Immature natural killer cell (primary cell): ENCODE measurements around the gene GALNT7. TPM values are rescaled to one million over a fixed set of nuclear protein-coding genes. Genes with fewer than 3 reads are reported as not detected.

Experiments
- DNase-seq, 3 donors: peaks; one replicate each; pipeline ENCODE4 v3.0.0; 2022; ENCODE audit warnings: mixed read lengths in 1 of 3
- H3K27ac Mint-ChIP-seq, 6 donors: one replicate each; pipeline ENCODE4 v1.8.0; 2020; ENCODE audit warnings: mixed read lengths in 6 of 6, mild to moderate bottlenecking in 5 of 6, inconsistent platforms in 4 of 6, moderate library complexity in 3 of 6
- H3K27me3 Mint-ChIP-seq, 3 donors: one replicate each; pipeline ENCODE4 v1.8.0; 2020 to 2021; ENCODE audit warnings: low read depth in 3 of 3, mild to moderate bottlenecking in 3 of 3, mixed read lengths in 3 of 3, moderate library complexity in 3 of 3, inconsistent platforms in 1 of 3
- H3K36me3 Mint-ChIP-seq, 3 donors: one replicate each; pipeline ENCODE4 v1.8.0; 2020; ENCODE audit warnings: mixed read lengths in 3 of 3, inconsistent platforms in 2 of 3, mild to moderate bottlenecking in 2 of 3
- H3K4me1 Mint-ChIP-seq, 2 donors: one replicate each; pipeline ENCODE4 v1.8.0; 2020; ENCODE audit warnings: inconsistent platforms in 2 of 2, mild to moderate bottlenecking in 2 of 2, mixed read lengths in 2 of 2, moderate library complexity in 1 of 2
- H3K4me3 Mint-ChIP-seq, 5 donors: one replicate each; pipeline ENCODE4 v1.8.0; 2020; ENCODE audit warnings: mild to moderate bottlenecking in 5 of 5, mixed read lengths in 5 of 5, inconsistent platforms in 3 of 5, moderate library complexity in 3 of 5
- H3K9me3 Mint-ChIP-seq, 6 donors: one replicate each; pipeline ENCODE4 v1.8.0; 2020; ENCODE audit warnings: mild to moderate bottlenecking in 6 of 6, mixed read lengths in 6 of 6, inconsistent platforms in 4 of 6, moderate library complexity in 3 of 6
- polyA plus RNA-seq, 3 donors: library from polyadenylated mRNA; unstranded; fragments of 300-500 nt; fragmentation: Illumina TruSeq; gene quantifications; one replicate each; pipeline ENCODE4 v1.2.3, GENCODE V29; 2021

GALNT7 gene
- polyA plus RNA-seq, 3 donors from 2014 or later, result 6.8 to 9.9 (median 6.9) TPM

GRCh38 chr4:173273941-173274340 is 105.3 kb downstream of the GALNT7 start:
- peaks cover 5 to 9% (median 7%) of the 10 kb centered on the region in 3 donors for H3K36me3 Mint-ChIP-seq
- H3K9me3 Mint-ChIP-seq, result no peaks in the 10 kb centered on the region
- H3K27ac Mint-ChIP-seq, result no peak overlapping the region
- H3K4me1 Mint-ChIP-seq, result peaks cover 10 to 25% of the 10 kb centered on the region in 2 donors
- no peaks in the 10 kb centered on the region for H3K27me3 Mint-ChIP-seq
- DNase-seq, result no peak
- no peak overlapping the region for H3K4me3 Mint-ChIP-seq

- Mint-ChIP-seq H3K36me3 (peaks cover 7 to 11% (median 10%) of the 10 kb centered on the region in 3 donors), H3K4me1 (peaks cover 6 to 20% of the 10 kb centered on the region in 2 donors), H3K4me3 (no peak overlapping the region), H3K27me3 (no peaks in the 10 kb centered on the region), H3K27ac (no peak overlapping the region), H3K9me3 (no peaks in the 10 kb centered on the region)
- DNase-seq, result no peak
Observed at GRCh38 chr4:173274744-173275143, 106.1 kb downstream of the GALNT7 start.

- peaks cover 6 to 18% of the 10 kb centered on the region in 2 donors for H3K4me1 Mint-ChIP-seq
- H3K36me3 Mint-ChIP-seq, result peaks cover 10 to 11% (median 10%) of the 10 kb centered on the region in 3 donors
- H3K27me3 Mint-ChIP-seq, result no peaks in the 10 kb centered on the region
- H3K9me3 Mint-ChIP-seq, result no peaks in the 10 kb centered on the region
- no peak overlapping the region for H3K4me3 Mint-ChIP-seq
- no peak overlapping the region for H3K27ac Mint-ChIP-seq
- DNase-seq, result no peak
Observed at GRCh38 chr4:173275150-173275549, 106.5 kb downstream of the GALNT7 start.

- Mint-ChIP-seq H3K4me1 (peaks cover 6 to 13% of the 10 kb centered on the region in 2 donors), H3K27me3 (no peaks in the 10 kb centered on the region), H3K27ac (no peak overlapping the region), H3K4me3 (no peak overlapping the region), H3K36me3 (peaks cover 19 to 24% (median 24%) of the 10 kb centered on the region in 3 donors), H3K9me3 (peaks cover 0 to 10% (median 4%) of the 10 kb centered on the region in 6 donors)
- no peak for DNase-seq
Observed at GRCh38 chr4:173277340-173277739, 108.7 kb downstream of the GALNT7 start.

GRCh38 chr4:173280998-173281397 is 112.4 kb downstream of the GALNT7 start:
- no peaks in the 10 kb centered on the region for H3K27me3 Mint-ChIP-seq
- H3K9me3 Mint-ChIP-seq, result peaks cover 8 to 46% (median 33%) of the 10 kb centered on the region in 6 donors
- DNase-seq, result no peak
- H3K27ac Mint-ChIP-seq, result no peak overlapping the region
- H3K4me1 Mint-ChIP-seq, result peaks cover 0 to 5% of the 10 kb centered on the region in 2 donors
- no peak overlapping the region for H3K4me3 Mint-ChIP-seq
- peaks cover 31 to 40% (median 37%) of the 10 kb centered on the region in 3 donors for H3K36me3 Mint-ChIP-seq

- Mint-ChIP-seq H3K4me1 (peaks cover 0 to 5% of the 10 kb centered on the region in 2 donors), H3K36me3 (peaks cover 31 to 43% (median 37%) of the 10 kb centered on the region in 3 donors), H3K4me3 (no peak overlapping the region), H3K27me3 (no peaks in the 10 kb centered on the region), H3K27ac (no peak overlapping the region), H3K9me3 (peaks cover 8 to 49% (median 34%) of the 10 kb centered on the region in 6 donors)
- no peak for DNase-seq
Observed at GRCh38 chr4:173281406-173282255, 113.0 kb downstream of the GALNT7 start.

GRCh38 chr4:173282256-173282562 is 113.6 kb downstream of the GALNT7 start:
- Mint-ChIP-seq H3K4me3 (no peak overlapping the region), H3K27me3 (no peaks in the 10 kb centered on the region), H3K9me3 (peaks cover 8 to 55% (median 38%) of the 10 kb centered on the region in 6 donors), H3K4me1 (peaks cover 0 to 5% of the 10 kb centered on the region in 2 donors), H3K36me3 (peaks cover 31 to 49% (median 41%) of the 10 kb centered on the region in 3 donors), H3K27ac (no peak overlapping the region)
- DNase-seq, result no peak

GRCh38 chr4:173282626-173283025 is 114.0 kb downstream of the GALNT7 start:
- Mint-ChIP-seq H3K4me1 (peaks cover 0 to 5% of the 10 kb centered on the region in 2 donors), H3K27me3 (no peaks in the 10 kb centered on the region), H3K36me3 (peaks cover 31 to 50% (median 41%) of the 10 kb centered on the region in 3 donors), H3K27ac (no peak overlapping the region), H3K9me3 (peaks cover 8 to 56% (median 40%) of the 10 kb centered on the region in 6 donors), H3K4me3 (no peak overlapping the region)
- no peak for DNase-seq

- H3K36me3 Mint-ChIP-seq, result peaks cover 24 to 47% (median 41%) of the 10 kb centered on the region in 3 donors
- peaks cover 0 to 2% of the 10 kb centered on the region in 2 donors for H3K4me1 Mint-ChIP-seq
- H3K4me3 Mint-ChIP-seq, result no peak overlapping the region
- H3K27me3 Mint-ChIP-seq, result no peaks in the 10 kb centered on the region
- H3K9me3 Mint-ChIP-seq, result peaks cover 8 to 56% (median 40%) of the 10 kb centered on the region in 6 donors
- H3K27ac Mint-ChIP-seq, result no peak overlapping the region
- no peak for DNase-seq
Observed at GRCh38 chr4:173284463-173284862, 115.9 kb downstream of the GALNT7 start.

GRCh38 chr4:173287486-173287885 is 118.9 kb downstream of the GALNT7 start:
- peaks cover 0 to 2% of the 10 kb centered on the region in 2 donors for H3K4me1 Mint-ChIP-seq
- no peak overlapping the region for H3K4me3 Mint-ChIP-seq
- H3K36me3 Mint-ChIP-seq, result peaks cover 8 to 32% (median 27%) of the 10 kb centered on the region in 3 donors
- H3K27me3 Mint-ChIP-seq, result no peaks in the 10 kb centered on the region
- no peak for DNase-seq
- no peak overlapping the region for H3K27ac Mint-ChIP-seq
- peaks cover 8 to 47% (median 36%) of the 10 kb centered on the region in 6 donors for H3K9me3 Mint-ChIP-seq

GRCh38 chr4:173288296-173288695 is 119.7 kb downstream of the GALNT7 start:
- Mint-ChIP-seq H3K4me3 (peak overlapping the region in 1 of 5 donors; percentile 50), H3K27me3 (no peaks in the 10 kb centered on the region), H3K9me3 (peaks cover 8 to 39% (median 29%) of the 10 kb centered on the region in 6 donors), H3K4me1 (peaks cover 0 to 2% of the 10 kb centered on the region in 2 donors), H3K27ac (no peak overlapping the region), H3K36me3 (peaks cover 6 to 23% (median 20%) of the 10 kb centered on the region in 3 donors)
- DNase-seq, result peak; percentile 26 to 36 (median 27)

GRCh38 chr4:173288698-173289352 is 120.2 kb downstream of the GALNT7 start:
- Mint-ChIP-seq H3K4me3 (peak overlapping the region in 1 of 5 donors; percentile 50), H3K27me3 (no peaks in the 10 kb centered on the region), H3K36me3 (peaks cover 6 to 23% (median 16%) of the 10 kb centered on the region in 3 donors), H3K9me3 (peaks cover 7 to 34% (median 24%) of the 10 kb centered on the region in 6 donors), H3K27ac (no peak overlapping the region), H3K4me1 (peaks cover 0 to 2% of the 10 kb centered on the region in 2 donors)
- no peak for DNase-seq

- Mint-ChIP-seq H3K27me3 (no peaks in the 10 kb centered on the region), H3K4me3 (peak overlapping the region in 1 of 5 donors; percentile 15), H3K4me1 (peaks cover 0 to 2% of the 10 kb centered on the region in 2 donors), H3K36me3 (peaks cover 6 to 23% (median 16%) of the 10 kb centered on the region in 3 donors), H3K27ac (peak overlapping the region in 1 of 6 donors; percentile 5), H3K9me3 (peaks cover 4 to 28% (median 20%) of the 10 kb centered on the region in 6 donors)
- DNase-seq, result no peak
Observed at GRCh38 chr4:173289353-173289727, 120.7 kb downstream of the GALNT7 start.

- Mint-ChIP-seq H3K27me3 (no peaks in the 10 kb centered on the region), H3K4me1 (peaks cover 0 to 2% of the 10 kb centered on the region in 2 donors), H3K27ac (no peak overlapping the region), H3K36me3 (peaks cover under 1 to 4% (median 3%) of the 10 kb centered on the region in 3 donors), H3K4me3 (no peak overlapping the region), H3K9me3 (peaks cover 0 to 7% (median 3%) of the 10 kb centered on the region in 6 donors)
- DNase-seq, result no peak
Observed at GRCh38 chr4:173291899-173292298, 123.3 kb downstream of the GALNT7 start.
